H4 (cell line): ENCODE measurements around the gene BEND5. TPM values are rescaled to one million over a fixed set of nuclear protein-coding genes. Genes with fewer than 3 reads are reported as not detected.

ENCODE experiments used
- DNase-seq: peaks from one replicate; pipeline ENCODE4 v3.0.0-alpha.2; 2015; ENCODE audit warnings: low spot score
- total RNA-seq: library from RNA; depleted of rRNA; stranded (reverse); fragments of >200 nt; shearing (Covaris generic); gene quantifications from 2 replicates; pipeline ENCODE4 v1.2.3, GENCODE V29; 2014

Gene BEND5
- total RNA-seq, 1 experiment from 2014 or later, result 1.6 TPM

GRCh38 chr1:48680411-48681035 lies 96.2 kb downstream of the BEND5 start:
- DNase-seq, result peak; percentile 23

- DNase-seq, result no peak
Measured at GRCh38 chr1:48679859-48680258, 96.8 kb downstream of the BEND5 start.

GRCh38 chr1:48678710-48679505 lies 97.8 kb downstream of the BEND5 start:
- no peak for DNase-seq
